ENCODE data around the gene GCH1. TPM values are rescaled to one million over a fixed set of nuclear protein-coding genes. Genes with fewer than 3 reads are reported as not detected.

The GCH1 gene
- total RNA-seq, 1 donor from 2014 or later, result 0.43 TPM

DNA sequence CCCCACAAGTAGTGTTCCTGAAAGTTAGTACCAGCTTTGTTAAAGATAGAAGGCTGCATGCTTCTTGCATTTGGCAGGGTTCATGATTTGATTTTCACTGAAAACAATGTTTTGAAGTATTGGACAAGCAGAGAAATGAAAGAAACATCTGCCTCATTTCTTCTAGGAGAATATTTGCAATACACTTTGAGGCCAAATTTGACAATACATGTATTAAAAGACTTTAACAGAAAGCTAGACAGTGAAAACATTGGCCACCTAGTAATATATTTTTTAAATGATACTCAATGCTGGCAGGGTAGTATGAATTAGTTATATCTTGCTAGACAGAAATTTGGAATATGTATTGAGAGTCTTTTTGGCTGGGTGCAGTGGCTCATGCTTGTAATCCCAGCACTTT, 68.5 kb downstream of the GCH1 start:
- TF ChIP-seq, protein P1, sequence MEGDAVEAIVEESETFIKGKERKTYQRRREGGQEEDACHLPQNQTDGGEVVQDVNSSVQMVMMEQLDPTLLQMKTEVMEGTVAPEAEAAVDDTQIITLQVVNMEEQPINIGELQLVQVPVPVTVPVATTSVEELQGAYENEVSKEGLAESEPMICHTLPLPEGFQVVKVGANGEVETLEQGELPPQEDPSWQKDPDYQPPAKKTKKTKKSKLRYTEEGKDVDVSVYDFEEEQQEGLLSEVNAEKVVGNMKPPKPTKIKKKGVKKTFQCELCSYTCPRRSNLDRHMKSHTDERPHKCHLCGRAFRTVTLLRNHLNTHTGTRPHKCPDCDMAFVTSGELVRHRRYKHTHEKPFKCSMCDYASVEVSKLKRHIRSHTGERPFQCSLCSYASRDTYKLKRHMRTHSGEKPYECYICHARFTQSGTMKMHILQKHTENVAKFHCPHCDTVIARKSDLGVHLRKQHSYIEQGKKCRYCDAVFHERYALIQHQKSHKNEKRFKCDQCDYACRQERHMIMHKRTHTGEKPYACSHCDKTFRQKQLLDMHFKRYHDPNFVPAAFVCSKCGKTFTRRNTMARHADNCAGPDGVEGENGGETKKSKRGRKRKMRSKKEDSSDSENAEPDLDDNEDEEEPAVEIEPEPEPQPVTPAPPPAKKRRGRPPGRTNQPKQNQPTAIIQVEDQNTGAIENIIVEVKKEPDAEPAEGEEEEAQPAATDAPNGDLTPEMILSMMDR (IDR thresholded peaks at IDR 0.05), result no peak
- Mint-ChIP-seq H3K4me1 (ENCODE audit: unreplicated experiment) (no peaks in the 10 kb centered on the region), H3K27me3 (ENCODE audit: unreplicated experiment) (peaks cover 38% of the 10 kb centered on the region), H3K36me3 (ENCODE audit: unreplicated experiment) (no peaks in the 10 kb centered on the region), H3K27ac (ENCODE audit: unreplicated experiment) (no peak overlapping the region), H3K4me3 (ENCODE audit: unreplicated experiment) (no peak overlapping the region), H3K9me3 (ENCODE audit: unreplicated experiment) (no peaks in the 10 kb centered on the region)
- no peak for DNase-seq (ENCODE audit: extremely low spot score, unreplicated experiment)

DNA sequence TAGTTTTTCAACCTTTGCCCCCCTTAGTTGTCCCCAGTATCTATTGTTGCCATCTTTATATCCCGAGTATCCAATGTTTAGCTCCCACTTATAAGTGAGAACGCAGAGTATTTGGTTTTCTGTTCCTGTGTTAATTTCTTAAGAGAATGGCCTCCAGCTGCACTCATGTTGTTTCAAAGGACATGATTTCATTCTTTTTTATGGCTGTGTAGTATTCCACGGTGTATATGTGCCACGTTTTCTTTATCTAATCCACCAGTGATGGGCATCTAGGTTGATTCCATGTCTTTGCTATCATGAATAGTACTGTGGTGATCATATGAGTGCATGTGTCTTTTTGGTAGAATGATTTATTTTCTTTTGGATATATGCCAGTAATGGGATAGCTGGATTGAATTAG, 72.0 kb downstream of the GCH1 start:
- Mint-ChIP-seq H3K36me3 (ENCODE audit: unreplicated experiment) (no peaks in the 10 kb centered on the region), H3K4me3 (ENCODE audit: unreplicated experiment) (no peak overlapping the region), H3K9me3 (ENCODE audit: unreplicated experiment) (no peaks in the 10 kb centered on the region), H3K4me1 (ENCODE audit: unreplicated experiment) (no peaks in the 10 kb centered on the region), H3K27ac (ENCODE audit: unreplicated experiment) (no peak overlapping the region), H3K27me3 (ENCODE audit: unreplicated experiment) (peaks cover 54% of the 10 kb centered on the region)
- TF ChIP-seq, protein P1 (IDR thresholded peaks at IDR 0.05), result no peak
- DNase-seq (ENCODE audit: extremely low spot score, unreplicated experiment), result no peak

DNA sequence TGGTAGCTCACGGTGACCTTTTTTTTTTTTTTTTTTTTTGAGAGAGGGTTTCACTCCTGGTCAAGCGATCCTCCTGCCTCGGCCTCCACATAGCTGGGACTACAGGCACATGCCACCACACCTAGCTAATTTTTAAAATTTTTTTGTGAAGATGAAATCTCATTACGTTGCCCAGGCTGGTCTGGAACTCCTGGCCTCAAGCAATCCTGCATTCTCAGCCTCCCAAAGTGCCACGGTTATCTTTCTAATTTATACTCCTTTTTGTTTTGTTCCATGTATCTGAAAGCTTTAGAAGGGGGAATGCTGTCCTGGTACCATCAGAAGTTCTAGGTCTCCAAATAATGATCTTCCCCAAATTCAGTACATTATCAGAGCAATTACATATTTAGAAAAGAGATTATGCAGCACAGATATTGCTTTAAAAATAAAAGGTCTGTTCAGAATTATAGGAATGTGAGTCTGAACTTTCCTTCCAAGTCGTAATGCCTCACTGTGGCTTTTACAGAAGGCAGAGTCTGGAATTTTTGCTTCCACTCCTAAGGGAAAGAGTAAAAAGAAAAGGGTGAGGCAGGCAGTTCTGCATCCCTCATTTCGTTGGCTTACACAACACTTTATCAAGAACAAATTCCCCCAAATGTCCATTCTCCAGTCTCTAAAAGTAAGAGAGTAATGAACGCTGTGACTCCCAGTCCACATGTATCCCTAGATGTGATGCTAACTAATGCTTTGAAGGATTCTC, 73.0 kb downstream of the GCH1 start:
- H3K4me3 Mint-ChIP-seq (ENCODE audit: unreplicated experiment), result no peak overlapping the region
- no peak for DNase-seq (ENCODE audit: extremely low spot score, unreplicated experiment)
- TF ChIP-seq, protein P1 (IDR thresholded peaks at IDR 0.05), result no peak
- H3K4me1 Mint-ChIP-seq (ENCODE audit: unreplicated experiment), result no peaks in the 10 kb centered on the region
- peaks cover 6% of the 10 kb centered on the region for H3K9me3 Mint-ChIP-seq (ENCODE audit: unreplicated experiment)
- no peaks in the 10 kb centered on the region for H3K36me3 Mint-ChIP-seq (ENCODE audit: unreplicated experiment)
- peaks cover 47% of the 10 kb centered on the region for H3K27me3 Mint-ChIP-seq (ENCODE audit: unreplicated experiment)
- H3K27ac Mint-ChIP-seq (ENCODE audit: unreplicated experiment), result no peak overlapping the region

DNA sequence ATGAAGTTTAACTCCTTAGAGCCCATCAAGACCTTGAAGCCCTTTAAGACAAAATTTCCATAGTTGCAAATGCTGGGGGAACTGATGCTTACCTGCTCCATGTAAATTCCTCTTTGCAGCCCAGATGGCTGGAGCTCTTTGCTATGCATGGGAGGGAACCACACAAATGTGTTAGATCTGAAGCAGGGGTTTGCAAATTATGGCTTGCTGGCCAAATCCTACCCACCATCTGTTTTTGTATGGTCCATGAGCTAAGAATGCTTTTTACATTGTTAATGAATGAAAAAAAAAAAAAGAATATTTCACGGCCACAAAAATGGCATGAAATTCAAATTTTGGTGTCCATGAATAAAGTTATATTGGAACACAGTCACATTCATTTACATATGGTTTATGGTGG, 74.6 kb downstream of the GCH1 start:
- Mint-ChIP-seq H3K36me3 (ENCODE audit: unreplicated experiment) (no peaks in the 10 kb centered on the region), H3K4me3 (ENCODE audit: unreplicated experiment) (no peak overlapping the region), H3K4me1 (ENCODE audit: unreplicated experiment) (no peaks in the 10 kb centered on the region), H3K9me3 (ENCODE audit: unreplicated experiment) (peaks cover 16% of the 10 kb centered on the region), H3K27ac (ENCODE audit: unreplicated experiment) (no peak overlapping the region), H3K27me3 (ENCODE audit: unreplicated experiment) (peaks cover 41% of the 10 kb centered on the region)
- TF ChIP-seq, protein P1 (IDR thresholded peaks at IDR 0.05), result no peak
- DNase-seq (ENCODE audit: extremely low spot score, unreplicated experiment), result no peak

DNA sequence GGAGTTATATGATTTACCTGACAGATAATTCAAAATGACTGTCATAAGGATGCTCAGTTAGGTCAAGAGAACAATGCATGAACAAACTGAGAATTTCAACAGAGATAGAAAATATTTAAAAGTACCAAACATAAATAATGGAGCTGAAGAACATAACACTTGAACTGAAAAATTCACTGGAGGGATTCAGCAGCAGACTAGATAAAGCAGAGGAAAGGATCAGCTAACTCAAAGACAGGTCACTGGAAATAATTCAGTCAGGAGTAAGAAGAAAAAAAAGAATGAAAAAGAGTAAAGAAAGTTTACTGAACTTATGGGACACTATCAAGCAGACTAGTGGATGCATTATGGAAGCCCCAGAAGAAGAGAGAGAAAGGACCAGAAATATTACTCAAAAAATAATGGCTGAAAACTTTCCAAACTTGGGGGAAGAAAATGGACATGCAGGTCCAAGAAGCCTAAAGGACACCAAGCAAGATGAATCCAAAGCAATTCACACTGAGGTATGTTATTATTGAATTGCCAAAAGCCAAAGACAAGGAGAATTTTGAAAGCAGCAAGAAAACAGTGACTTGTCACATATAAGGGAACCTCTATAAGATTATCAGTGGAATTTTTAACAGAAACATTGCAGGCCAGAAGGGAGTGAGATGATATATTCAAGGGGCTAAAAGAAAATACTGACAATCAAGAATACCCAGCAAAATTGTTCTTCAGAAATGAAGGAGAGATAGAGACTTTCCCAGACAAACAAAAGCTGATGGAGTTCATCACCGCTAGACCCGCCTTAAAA, 78.7 kb downstream of the GCH1 start:
- TF ChIP-seq, protein P1 (IDR thresholded peaks at IDR 0.05), result no peak
- Mint-ChIP-seq H3K4me1 (ENCODE audit: unreplicated experiment) (peaks cover under 1% of the 10 kb centered on the region), H3K4me3 (ENCODE audit: unreplicated experiment) (no peak overlapping the region), H3K27ac (ENCODE audit: unreplicated experiment) (no peak overlapping the region), H3K36me3 (ENCODE audit: unreplicated experiment) (no peaks in the 10 kb centered on the region), H3K9me3 (ENCODE audit: unreplicated experiment) (peaks cover 16% of the 10 kb centered on the region), H3K27me3 (ENCODE audit: unreplicated experiment) (peaks cover 17% of the 10 kb centered on the region)
- DNase-seq (ENCODE audit: extremely low spot score, unreplicated experiment), result no peak
